ENCODE data around the gene GULP1. TPM values are rescaled to one million over a fixed set of nuclear protein-coding genes. Genes with fewer than 3 reads are reported as not detected.

The GULP1 gene
- total and polyA plus RNA-seq, 7 experiments from 2014 or later, result not detected

- ChIA-PET CTCF (no interaction called here), POLR2A (no interaction called here)
- Mint-ChIP-seq H3K9me3 (no peaks in the 10 kb centered on the region), H3K36me3 (no peaks in the 10 kb centered on the region), H3K4me1 (no peaks in the 10 kb centered on the region), H3K4me3 (no peak overlapping the region), H3K27ac (no peak overlapping the region), H3K27me3 (peaks cover 0 to 4% (median 0%) of the 10 kb centered on the region in 5 donors)
- Histone ChIP-seq H3K9me3 (ENCODE audit: control insufficient read depth in 2 of 3, low read length in 3 of 3) (no peaks in the 10 kb centered on the region), H3K4me1 (ENCODE audit: control insufficient read depth in 2 of 2, insufficient read depth in 2 of 2, low read length in 2 of 2) (no peaks in the 10 kb centered on the region), H3K27me3 (ENCODE audit: control insufficient read depth in 2 of 2, insufficient read depth in 2 of 2, low read length in 2 of 2) (no peaks in the 10 kb centered on the region), H3K4me3 (ENCODE audit: low read length) (no peak overlapping the region), H3K27ac (ENCODE audit: low read depth, low read length) (no peak overlapping the region), H3K36me3 (ENCODE audit: control insufficient read depth in 2 of 3, insufficient read depth in 3 of 3, low read length in 3 of 3) (no peaks in the 10 kb centered on the region)
- intact Hi-C loops (cut with micrococcal nuclease), result no loop called here
- ATAC-seq, result no peak
- DNase-seq, result no peak
Observed at GRCh38 chr2:188577231-188577630, 285.6 kb downstream of the GULP1 start.

- DNase-seq (no peak), ATAC-seq (no peak)
- CTCF ChIA-PET, result no interaction called here
- Mint-ChIP-seq H3K4me1 (no peaks in the 10 kb centered on the region), H3K27me3 (no peaks in the 10 kb centered on the region), H3K27ac (no peak overlapping the region), H3K9me3 (peaks cover 0 to 2% (median 0%) of the 10 kb centered on the region in 11 donors), H3K36me3 (no peaks in the 10 kb centered on the region), H3K4me3 (no peak overlapping the region)
- Histone ChIP-seq H3K4me3 (ENCODE audit: low read length) (no peak overlapping the region), H3K9me3 (ENCODE audit: control insufficient read depth in 2 of 3, low read length in 3 of 3) (no peaks in the 10 kb centered on the region), H3K36me3 (ENCODE audit: control insufficient read depth in 2 of 3, insufficient read depth in 3 of 3, low read length in 3 of 3) (no peaks in the 10 kb centered on the region), H3K27ac (ENCODE audit: low read depth, low read length) (no peak overlapping the region), H3K27me3 (ENCODE audit: control insufficient read depth in 2 of 2, insufficient read depth in 2 of 2, low read length in 2 of 2) (no peaks in the 10 kb centered on the region), H3K4me1 (ENCODE audit: control insufficient read depth in 2 of 2, insufficient read depth in 2 of 2, low read length in 2 of 2) (no peaks in the 10 kb centered on the region)
- POLR2A ChIA-PET, result no interaction called here
- intact Hi-C loops (cut with micrococcal nuclease), result no loop called here
Observed at GRCh38 chr2:188580738-188581137, 289.1 kb downstream of the GULP1 start.

GRCh38 chr2:188582211-188582610 is 290.5 kb downstream of the GULP1 start:
- H3K27ac ChIP-seq (ENCODE audit: low read depth, low read length), result no peak overlapping the region
- ATAC-seq, result no peak
- Mint-ChIP-seq H3K9me3 (peaks cover 0 to 2% (median 0%) of the 10 kb centered on the region in 11 donors), H3K27me3 (no peaks in the 10 kb centered on the region), H3K36me3 (no peaks in the 10 kb centered on the region), H3K4me1 (no peaks in the 10 kb centered on the region), H3K4me3 (no peak overlapping the region), H3K27ac (no peak overlapping the region)
- DNase-seq, result no peak
- H3K4me3 ChIP-seq (ENCODE audit: low read length), result no peak overlapping the region
- CTCF ChIA-PET, result no interaction called here
- POLR2A ChIA-PET, result no interaction called here
- intact Hi-C loops (cut with micrococcal nuclease), result no loop called here
- H3K4me1 ChIP-seq (ENCODE audit: control insufficient read depth in 2 of 2, insufficient read depth in 2 of 2, low read length in 2 of 2), result no peaks in the 10 kb centered on the region
- H3K9me3 ChIP-seq (ENCODE audit: control insufficient read depth in 2 of 3, low read length in 3 of 3), result no peaks in the 10 kb centered on the region
- no peaks in the 10 kb centered on the region for H3K27me3 ChIP-seq (ENCODE audit: control insufficient read depth in 2 of 2, insufficient read depth in 2 of 2, low read length in 2 of 2)
- no peaks in the 10 kb centered on the region for H3K36me3 ChIP-seq (ENCODE audit: control insufficient read depth in 2 of 3, insufficient read depth in 3 of 3, low read length in 3 of 3)

GRCh38 chr2:188588235-188588634 is 296.6 kb downstream of the GULP1 start:
- H3K4me1 Mint-ChIP-seq, result no peaks in the 10 kb centered on the region
- no peaks in the 10 kb centered on the region for H3K9me3 Mint-ChIP-seq
- no peaks in the 10 kb centered on the region for H3K36me3 ChIP-seq (ENCODE audit: control insufficient read depth in 2 of 3, insufficient read depth in 3 of 3, low read length in 3 of 3)
- DNase-seq, result no peak
- intact Hi-C loops (cut with micrococcal nuclease), result no loop called here
- ChIA-PET CTCF (no interaction called here), POLR2A (no interaction called here)
- no peak overlapping the region for H3K4me3 ChIP-seq (ENCODE audit: low read length)
- no peaks in the 10 kb centered on the region for H3K9me3 ChIP-seq (ENCODE audit: control insufficient read depth in 2 of 3, low read length in 3 of 3)
- H3K27ac ChIP-seq (ENCODE audit: low read depth, low read length), result no peak overlapping the region
- no peak for ATAC-seq
- no peaks in the 10 kb centered on the region for H3K27me3 ChIP-seq (ENCODE audit: control insufficient read depth in 2 of 2, insufficient read depth in 2 of 2, low read length in 2 of 2)
- no peaks in the 10 kb centered on the region for H3K4me1 ChIP-seq (ENCODE audit: control insufficient read depth in 2 of 2, insufficient read depth in 2 of 2, low read length in 2 of 2)
- no peak overlapping the region for H3K27ac Mint-ChIP-seq
- peaks cover 0 to 4% (median 0%) of the 10 kb centered on the region in 5 donors for H3K27me3 Mint-ChIP-seq
- H3K36me3 Mint-ChIP-seq, result no peaks in the 10 kb centered on the region
- no peak overlapping the region for H3K4me3 Mint-ChIP-seq

- Mint-ChIP-seq H3K27ac (no peak overlapping the region), H3K9me3 (no peaks in the 10 kb centered on the region), H3K4me1 (no peaks in the 10 kb centered on the region), H3K27me3 (no peaks in the 10 kb centered on the region), H3K36me3 (no peaks in the 10 kb centered on the region), H3K4me3 (no peak overlapping the region)
- ChIA-PET POLR2A (no interaction called here), CTCF (no interaction called here)
- ATAC-seq (no peak), DNase-seq (no peak)
- intact Hi-C loops (cut with micrococcal nuclease), result no loop called here
- no peaks in the 10 kb centered on the region for H3K27me3 ChIP-seq (ENCODE audit: control insufficient read depth in 2 of 2, insufficient read depth in 2 of 2, low read length in 2 of 2)
- H3K27ac ChIP-seq (ENCODE audit: low read depth, low read length), result no peak overlapping the region
- H3K4me1 ChIP-seq (ENCODE audit: control insufficient read depth in 2 of 2, insufficient read depth in 2 of 2, low read length in 2 of 2), result no peaks in the 10 kb centered on the region
- no peaks in the 10 kb centered on the region for H3K36me3 ChIP-seq (ENCODE audit: control insufficient read depth in 2 of 3, insufficient read depth in 3 of 3, low read length in 3 of 3)
- H3K4me3 ChIP-seq (ENCODE audit: low read length), result no peak overlapping the region
- no peaks in the 10 kb centered on the region for H3K9me3 ChIP-seq (ENCODE audit: control insufficient read depth in 2 of 3, low read length in 3 of 3)
Observed at GRCh38 chr2:188596054-188596453, 304.4 kb downstream of the GULP1 start.

- no peak overlapping the region for H3K27ac ChIP-seq (ENCODE audit: low read depth, low read length)
- intact Hi-C loops (cut with micrococcal nuclease), result no loop called here
- H3K36me3 ChIP-seq (ENCODE audit: control insufficient read depth in 2 of 3, insufficient read depth in 3 of 3, low read length in 3 of 3), result no peaks in the 10 kb centered on the region
- no peak overlapping the region for H3K4me3 Mint-ChIP-seq
- H3K4me1 Mint-ChIP-seq, result no peaks in the 10 kb centered on the region
- no peaks in the 10 kb centered on the region for H3K9me3 ChIP-seq (ENCODE audit: control insufficient read depth in 2 of 3, low read length in 3 of 3)
- ChIA-PET CTCF (no interaction called here), POLR2A (no interaction called here)
- no peaks in the 10 kb centered on the region for H3K36me3 Mint-ChIP-seq
- no peak overlapping the region for H3K27ac Mint-ChIP-seq
- no peaks in the 10 kb centered on the region for H3K9me3 Mint-ChIP-seq
- no peak for ATAC-seq
- H3K4me1 ChIP-seq (ENCODE audit: control insufficient read depth in 2 of 2, insufficient read depth in 2 of 2, low read length in 2 of 2), result no peaks in the 10 kb centered on the region
- no peaks in the 10 kb centered on the region for H3K27me3 ChIP-seq (ENCODE audit: control insufficient read depth in 2 of 2, insufficient read depth in 2 of 2, low read length in 2 of 2)
- no peak overlapping the region for H3K4me3 ChIP-seq (ENCODE audit: low read length)
- no peak for DNase-seq
- no peaks in the 10 kb centered on the region for H3K27me3 Mint-ChIP-seq
Observed at GRCh38 chr2:188598551-188598950, 306.9 kb downstream of the GULP1 start.

- ChIA-PET CTCF (interaction anchor here (0.7 kb wide), 1 partner anchor 274 kb away, joined by 3 read pairs; no protein-coding TSS in a partner anchor), POLR2A (no interaction called here)
- Histone ChIP-seq H3K27me3 (ENCODE audit: control insufficient read depth in 2 of 2, insufficient read depth in 2 of 2, low read length in 2 of 2) (no peaks in the 10 kb centered on the region), H3K36me3 (ENCODE audit: control insufficient read depth in 2 of 3, insufficient read depth in 3 of 3, low read length in 3 of 3) (no peaks in the 10 kb centered on the region), H3K27ac (ENCODE audit: low read depth, low read length) (no peak overlapping the region), H3K4me1 (ENCODE audit: control insufficient read depth in 2 of 2, insufficient read depth in 2 of 2, low read length in 2 of 2) (no peaks in the 10 kb centered on the region), H3K9me3 (ENCODE audit: control insufficient read depth in 2 of 3, low read length in 3 of 3) (no peaks in the 10 kb centered on the region), H3K4me3 (ENCODE audit: low read length) (no peak overlapping the region)
- no peaks in the 10 kb centered on the region for H3K36me3 Mint-ChIP-seq
- no peak overlapping the region for H3K27ac Mint-ChIP-seq
- no peak for ATAC-seq
- H3K4me1 Mint-ChIP-seq, result no peaks in the 10 kb centered on the region
- no peak for DNase-seq
- no peak overlapping the region for H3K4me3 Mint-ChIP-seq
- intact Hi-C loops (cut with micrococcal nuclease), result no loop called here
- H3K9me3 Mint-ChIP-seq, result no peaks in the 10 kb centered on the region
- H3K27me3 Mint-ChIP-seq, result no peaks in the 10 kb centered on the region
Observed at GRCh38 chr2:188599140-188599539, 307.5 kb downstream of the GULP1 start.
